ENCODE results near the gene MIB1.

DNA sequence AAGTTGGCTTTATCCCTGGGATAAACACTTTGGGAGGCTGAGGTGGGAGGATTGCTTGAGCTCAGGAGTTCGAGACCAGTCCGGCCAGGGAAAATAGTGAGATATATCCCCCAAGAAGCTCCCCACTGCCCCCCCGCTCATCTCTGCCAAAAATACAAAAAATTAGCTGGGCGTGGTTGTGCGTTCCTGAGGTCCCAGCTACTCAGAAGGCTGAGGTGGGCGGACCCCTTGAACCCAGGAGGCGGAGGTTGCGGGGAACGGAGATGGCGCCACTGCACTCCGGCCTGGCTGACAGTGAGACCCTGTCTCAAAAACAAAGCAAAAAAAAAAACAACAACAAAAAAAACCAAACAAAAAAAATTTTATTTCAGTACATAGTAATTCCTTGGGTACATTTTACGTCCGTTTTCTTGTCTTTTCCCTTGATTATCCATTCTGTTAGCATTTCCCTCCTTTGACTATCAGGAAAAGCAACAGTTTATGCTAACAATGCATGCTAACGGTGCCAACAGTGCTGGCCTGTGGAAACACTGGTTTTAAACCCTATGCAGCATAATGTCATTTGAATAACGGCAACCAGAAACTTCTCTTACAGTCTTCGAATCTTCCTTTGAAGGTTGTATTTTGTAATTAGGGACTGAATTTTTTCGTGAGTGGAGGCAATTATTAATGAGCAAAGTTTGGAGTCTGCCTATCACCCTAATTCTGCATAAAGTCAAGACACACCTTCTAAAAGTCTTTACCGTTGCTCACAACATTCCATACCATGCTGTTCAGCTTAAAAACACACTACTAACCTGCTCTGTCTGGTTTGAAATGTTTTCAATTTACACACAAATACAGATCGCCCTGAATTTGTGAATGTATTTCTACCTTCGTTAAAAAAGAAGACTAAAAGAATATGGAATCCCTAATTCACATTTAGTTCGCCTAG lies 721 bp upstream of the MIB1 start:
- TF ChIP-seq, protein P1, sequence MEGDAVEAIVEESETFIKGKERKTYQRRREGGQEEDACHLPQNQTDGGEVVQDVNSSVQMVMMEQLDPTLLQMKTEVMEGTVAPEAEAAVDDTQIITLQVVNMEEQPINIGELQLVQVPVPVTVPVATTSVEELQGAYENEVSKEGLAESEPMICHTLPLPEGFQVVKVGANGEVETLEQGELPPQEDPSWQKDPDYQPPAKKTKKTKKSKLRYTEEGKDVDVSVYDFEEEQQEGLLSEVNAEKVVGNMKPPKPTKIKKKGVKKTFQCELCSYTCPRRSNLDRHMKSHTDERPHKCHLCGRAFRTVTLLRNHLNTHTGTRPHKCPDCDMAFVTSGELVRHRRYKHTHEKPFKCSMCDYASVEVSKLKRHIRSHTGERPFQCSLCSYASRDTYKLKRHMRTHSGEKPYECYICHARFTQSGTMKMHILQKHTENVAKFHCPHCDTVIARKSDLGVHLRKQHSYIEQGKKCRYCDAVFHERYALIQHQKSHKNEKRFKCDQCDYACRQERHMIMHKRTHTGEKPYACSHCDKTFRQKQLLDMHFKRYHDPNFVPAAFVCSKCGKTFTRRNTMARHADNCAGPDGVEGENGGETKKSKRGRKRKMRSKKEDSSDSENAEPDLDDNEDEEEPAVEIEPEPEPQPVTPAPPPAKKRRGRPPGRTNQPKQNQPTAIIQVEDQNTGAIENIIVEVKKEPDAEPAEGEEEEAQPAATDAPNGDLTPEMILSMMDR (IDR thresholded peaks at IDR 0.05) = no peak
- TF ChIP-seq POLR2AphosphoS5 (IDR thresholded peaks at IDR 0.05; ENCODE audit: insufficient read depth in 1 of 2, low read depth in 1 of 2) (no peak), POLR2A (IDR thresholded peaks at IDR 0.05) (no peak)

Data from vagina (tissue), 2 donors.